Activated naive CD8-positive, alpha-beta T cell (primary cell): ENCODE results near the gene ATG4A.

Experiments used
- H3K27ac Mint-ChIP-seq: one replicate; pipeline ENCODE4 v1.8.0; 2021; ENCODE audit warnings: mixed read lengths
- H3K27me3 Mint-ChIP-seq: one replicate; pipeline ENCODE4 v1.8.0; 2021; ENCODE audit warnings: mixed read lengths
- H3K36me3 Mint-ChIP-seq: one replicate; pipeline ENCODE4 v1.8.0; 2021; ENCODE audit warnings: mixed read lengths
- H3K4me1 Mint-ChIP-seq: one replicate; pipeline ENCODE4 v1.8.0; 2021; ENCODE audit warnings: low read depth, mixed read lengths
- H3K4me3 Mint-ChIP-seq: one replicate; pipeline ENCODE4 v1.8.0; 2021; ENCODE audit warnings: mild to moderate bottlenecking, mixed read lengths
- H3K9me3 Mint-ChIP-seq: one replicate; pipeline ENCODE4 v1.8.0; 2021; ENCODE audit warnings: low read depth, mixed read lengths

Gene ATG4A

GRCh38 chrX:108090491-108091263 is 901 bp upstream of the ATG4A start:
- Mint-ChIP-seq H3K36me3 (peaks cover 2% of the 10 kb centered on the region), H3K27ac (no peak overlapping the region), H3K9me3 (no peaks in the 10 kb centered on the region), H3K4me1 (peaks cover 15% of the 10 kb centered on the region), H3K4me3 (no peak overlapping the region), H3K27me3 (no peaks in the 10 kb centered on the region)

- no peak overlapping the region for H3K27ac Mint-ChIP-seq
- no peaks in the 10 kb centered on the region for H3K27me3 Mint-ChIP-seq
- no peak overlapping the region for H3K4me3 Mint-ChIP-seq
- peaks cover 2% of the 10 kb centered on the region for H3K36me3 Mint-ChIP-seq
- no peaks in the 10 kb centered on the region for H3K9me3 Mint-ChIP-seq
- peaks cover 15% of the 10 kb centered on the region for H3K4me1 Mint-ChIP-seq
Measured at GRCh38 chrX:108091878-108092291, 307 bp downstream of the ATG4A start.

- Mint-ChIP-seq H3K36me3 (peaks cover 10% of the 10 kb centered on the region), H3K9me3 (no peaks in the 10 kb centered on the region), H3K4me1 (peaks cover 8% of the 10 kb centered on the region)
Measured at GRCh38 chrX:108097380-108097779, 5.8 kb downstream of the ATG4A start.

GRCh38 chrX:108105473-108105872 is 13.9 kb downstream of the ATG4A start:
- Mint-ChIP-seq H3K36me3 (peaks cover 10% of the 10 kb centered on the region), H3K9me3 (no peaks in the 10 kb centered on the region), H3K4me1 (peaks cover 10% of the 10 kb centered on the region), H3K4me3 (no peak overlapping the region), H3K27ac (no peak overlapping the region), H3K27me3 (no peaks in the 10 kb centered on the region)

More at GRCh38 chrX:108097380-108097779, 5.8 kb downstream of the ATG4A start:
- Mint-ChIP-seq H3K27me3 (no peaks in the 10 kb centered on the region), H3K4me3 (no peak overlapping the region), H3K27ac (no peak overlapping the region)

GRCh38 chrX:108114541-108114940 is 23.0 kb downstream of the ATG4A start:
- Mint-ChIP-seq H3K36me3 (peaks cover 5% of the 10 kb centered on the region), H3K27ac (no peak overlapping the region), H3K9me3 (no peaks in the 10 kb centered on the region), H3K4me3 (no peak overlapping the region), H3K27me3 (no peaks in the 10 kb centered on the region), H3K4me1 (peaks cover 2% of the 10 kb centered on the region)

GRCh38 chrX:108117988-108118387 is 26.4 kb downstream of the ATG4A start:
- peaks cover 2% of the 10 kb centered on the region for H3K4me1 Mint-ChIP-seq
- H3K9me3 Mint-ChIP-seq: no peaks in the 10 kb centered on the region
- H3K4me3 Mint-ChIP-seq: no peak overlapping the region
- H3K27me3 Mint-ChIP-seq: no peaks in the 10 kb centered on the region
- no peak overlapping the region for H3K27ac Mint-ChIP-seq
- H3K36me3 Mint-ChIP-seq: peaks cover 4% of the 10 kb centered on the region

- H3K27ac Mint-ChIP-seq: no peak overlapping the region
- H3K9me3 Mint-ChIP-seq: no peaks in the 10 kb centered on the region
- H3K27me3 Mint-ChIP-seq: no peaks in the 10 kb centered on the region
- H3K36me3 Mint-ChIP-seq: no peaks in the 10 kb centered on the region
- H3K4me3 Mint-ChIP-seq: no peak overlapping the region
- H3K4me1 Mint-ChIP-seq: no peaks in the 10 kb centered on the region
Measured at GRCh38 chrX:108121291-108121690, 29.7 kb downstream of the ATG4A start.

- H3K27me3 Mint-ChIP-seq: no peaks in the 10 kb centered on the region
- H3K27ac Mint-ChIP-seq: no peak overlapping the region
Measured at GRCh38 chrX:108122748-108123147, 31.2 kb downstream of the ATG4A start.

GRCh38 chrX:108123591-108124366 is 32.2 kb downstream of the ATG4A start:
- Mint-ChIP-seq H3K27me3 (no peaks in the 10 kb centered on the region), H3K4me1 (no peaks in the 10 kb centered on the region), H3K36me3 (peaks cover under 1% of the 10 kb centered on the region), H3K9me3 (no peaks in the 10 kb centered on the region), H3K4me3 (no peak overlapping the region), H3K27ac (no peak overlapping the region)

More at GRCh38 chrX:108122748-108123147, 31.2 kb downstream of the ATG4A start:
- no peaks in the 10 kb centered on the region for H3K9me3 Mint-ChIP-seq
- H3K36me3 Mint-ChIP-seq: no peaks in the 10 kb centered on the region
- no peak overlapping the region for H3K4me3 Mint-ChIP-seq
- H3K4me1 Mint-ChIP-seq: no peaks in the 10 kb centered on the region

- Mint-ChIP-seq H3K9me3 (no peaks in the 10 kb centered on the region), H3K36me3 (peaks cover 5% of the 10 kb centered on the region), H3K4me3 (no peak overlapping the region), H3K4me1 (no peaks in the 10 kb centered on the region), H3K27me3 (no peaks in the 10 kb centered on the region), H3K27ac (no peak overlapping the region)
Measured at GRCh38 chrX:108126661-108127060, 35.1 kb downstream of the ATG4A start.

- Mint-ChIP-seq H3K9me3 (no peaks in the 10 kb centered on the region), H3K27me3 (no peaks in the 10 kb centered on the region), H3K4me1 (no peaks in the 10 kb centered on the region), H3K36me3 (peaks cover 6% of the 10 kb centered on the region), H3K27ac (no peak overlapping the region), H3K4me3 (no peak overlapping the region)
Measured at GRCh38 chrX:108127152-108127551, 35.6 kb downstream of the ATG4A start.

- H3K9me3 Mint-ChIP-seq: no peaks in the 10 kb centered on the region
- no peak overlapping the region for H3K4me3 Mint-ChIP-seq
- no peak overlapping the region for H3K27ac Mint-ChIP-seq
- H3K27me3 Mint-ChIP-seq: no peaks in the 10 kb centered on the region
- H3K4me1 Mint-ChIP-seq: no peaks in the 10 kb centered on the region
- peaks cover 7% of the 10 kb centered on the region for H3K36me3 Mint-ChIP-seq
Measured at GRCh38 chrX:108130889-108131288, 39.3 kb downstream of the ATG4A start.

GRCh38 chrX:108131471-108131870 is 39.9 kb downstream of the ATG4A start:
- no peak overlapping the region for H3K27ac Mint-ChIP-seq
- H3K9me3 Mint-ChIP-seq: no peaks in the 10 kb centered on the region
- peaks cover 7% of the 10 kb centered on the region for H3K36me3 Mint-ChIP-seq
- H3K4me3 Mint-ChIP-seq: no peak overlapping the region
- H3K27me3 Mint-ChIP-seq: no peaks in the 10 kb centered on the region
- no peaks in the 10 kb centered on the region for H3K4me1 Mint-ChIP-seq

GRCh38 chrX:108132034-108132433 is 40.5 kb downstream of the ATG4A start:
- Mint-ChIP-seq H3K4me1 (no peaks in the 10 kb centered on the region), H3K27me3 (no peaks in the 10 kb centered on the region), H3K4me3 (no peak overlapping the region), H3K27ac (no peak overlapping the region), H3K9me3 (no peaks in the 10 kb centered on the region), H3K36me3 (peaks cover 7% of the 10 kb centered on the region)

- peaks cover 8% of the 10 kb centered on the region for H3K36me3 Mint-ChIP-seq
Measured at GRCh38 chrX:108132876-108133275, 41.3 kb downstream of the ATG4A start.

More at GRCh38 chrX:108132876-108133275, 41.3 kb downstream of the ATG4A start:
- no peaks in the 10 kb centered on the region for H3K9me3 Mint-ChIP-seq
- no peak overlapping the region for H3K4me3 Mint-ChIP-seq
- no peak overlapping the region for H3K27ac Mint-ChIP-seq
- no peaks in the 10 kb centered on the region for H3K27me3 Mint-ChIP-seq
- H3K4me1 Mint-ChIP-seq: no peaks in the 10 kb centered on the region
